ENCODE measurements around the gene CIC.

The CIC gene

DNA sequence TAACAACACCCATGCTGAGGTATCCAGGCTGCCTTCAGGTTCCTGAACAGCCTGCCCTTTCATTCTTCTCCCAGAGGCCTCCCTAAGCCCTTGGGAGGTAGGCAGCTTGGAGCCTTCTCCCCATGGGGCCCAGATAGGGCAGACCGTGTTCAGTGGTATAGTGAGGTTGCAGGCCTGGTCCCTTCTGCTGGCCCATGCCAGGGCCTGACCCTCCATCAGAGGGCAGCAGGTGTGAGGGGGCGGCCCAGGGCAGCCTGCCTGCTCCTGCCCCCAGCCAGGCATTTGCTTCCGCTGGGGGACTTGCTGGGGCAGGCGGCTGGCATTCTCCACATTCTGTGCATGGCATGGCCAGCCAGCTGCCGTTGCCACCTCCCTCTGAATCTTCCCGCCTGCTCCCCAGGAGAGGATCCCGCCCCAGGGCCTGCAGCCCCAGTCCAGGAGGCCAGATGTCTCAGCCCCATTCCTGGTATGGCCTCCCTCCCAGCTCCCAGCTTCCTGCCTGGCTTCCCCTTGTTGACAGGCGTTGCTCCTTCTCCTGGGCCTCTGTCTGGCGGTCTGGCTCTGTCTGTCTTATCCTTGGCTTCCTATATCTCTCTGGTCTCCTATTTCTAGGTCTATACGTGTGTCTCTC, 8.9 kb downstream of the CIC start:
- DNase-seq = peak; percentile 60

DNA sequence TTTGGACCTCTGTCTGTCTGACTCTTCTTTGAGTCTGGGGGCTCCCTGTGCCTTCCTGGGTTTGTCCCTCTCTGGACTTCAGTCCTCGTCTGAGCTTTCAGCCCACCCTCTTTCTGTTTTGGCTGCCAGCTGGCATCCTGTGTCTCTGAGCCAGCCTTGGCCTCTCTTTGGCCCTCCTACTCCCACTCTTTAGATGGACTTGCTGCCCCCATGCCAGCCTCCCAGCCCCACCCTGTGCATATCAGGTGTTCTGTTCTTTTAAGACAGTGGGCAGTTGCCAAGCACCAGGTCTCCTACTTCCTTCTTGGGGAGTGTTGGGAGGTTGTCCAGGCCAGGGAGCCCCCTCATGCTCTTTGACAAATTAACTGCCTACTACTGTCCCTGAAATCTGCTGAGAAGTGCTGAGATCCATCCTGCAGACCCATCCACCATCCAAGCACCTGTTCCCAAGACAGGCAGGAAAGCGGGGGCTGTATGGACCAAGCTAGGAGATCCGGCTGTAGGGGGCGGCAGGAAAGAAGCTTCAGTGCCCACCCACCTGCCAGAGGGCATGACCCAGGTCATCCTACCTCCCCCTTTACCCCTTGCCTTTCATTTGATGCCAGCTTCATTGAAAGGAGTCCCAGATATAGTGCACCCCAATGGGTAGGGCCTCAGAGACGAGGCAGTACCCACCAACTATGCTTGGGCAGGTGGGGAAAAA, 9.6 kb downstream of the CIC start:
- DNase-seq = no peak

DNA sequence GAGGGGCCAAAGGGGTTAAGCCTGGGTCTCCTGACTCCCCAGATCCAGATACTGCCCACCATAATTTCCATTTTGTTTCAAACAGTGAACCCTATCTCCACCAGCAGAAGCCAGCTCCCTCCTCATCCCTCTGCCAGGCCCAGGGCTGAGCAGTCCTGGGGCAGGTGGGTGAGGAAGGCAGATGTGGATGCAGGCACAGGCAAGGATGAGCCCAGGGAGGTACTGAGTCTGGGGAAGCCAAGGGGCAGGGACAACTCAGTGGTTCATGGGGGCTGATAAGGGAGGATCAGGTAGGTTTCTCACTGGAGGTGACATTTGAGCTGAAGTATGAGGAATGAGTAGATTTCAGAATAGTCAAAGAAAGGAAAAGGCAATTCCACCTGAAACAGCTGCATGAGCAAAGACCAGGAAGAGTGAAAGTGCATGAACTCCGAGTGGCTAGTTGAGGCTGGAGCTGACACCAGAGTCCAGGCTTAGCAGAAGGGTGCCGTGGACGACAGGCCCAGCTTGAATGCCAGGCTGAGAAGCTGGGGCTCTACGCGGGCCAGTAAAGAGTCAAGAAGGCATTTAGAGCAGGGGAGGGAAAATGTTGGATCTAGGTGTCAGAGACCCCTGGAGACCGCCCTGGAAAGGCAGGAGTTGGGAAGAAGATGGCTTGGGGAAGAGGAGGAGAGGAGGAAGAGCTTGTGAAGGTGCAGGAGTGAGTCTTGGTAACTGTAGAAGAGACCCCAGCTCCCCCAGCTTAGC, 10.3 kb downstream of the CIC start:
- DNase-seq = no peak

DNA sequence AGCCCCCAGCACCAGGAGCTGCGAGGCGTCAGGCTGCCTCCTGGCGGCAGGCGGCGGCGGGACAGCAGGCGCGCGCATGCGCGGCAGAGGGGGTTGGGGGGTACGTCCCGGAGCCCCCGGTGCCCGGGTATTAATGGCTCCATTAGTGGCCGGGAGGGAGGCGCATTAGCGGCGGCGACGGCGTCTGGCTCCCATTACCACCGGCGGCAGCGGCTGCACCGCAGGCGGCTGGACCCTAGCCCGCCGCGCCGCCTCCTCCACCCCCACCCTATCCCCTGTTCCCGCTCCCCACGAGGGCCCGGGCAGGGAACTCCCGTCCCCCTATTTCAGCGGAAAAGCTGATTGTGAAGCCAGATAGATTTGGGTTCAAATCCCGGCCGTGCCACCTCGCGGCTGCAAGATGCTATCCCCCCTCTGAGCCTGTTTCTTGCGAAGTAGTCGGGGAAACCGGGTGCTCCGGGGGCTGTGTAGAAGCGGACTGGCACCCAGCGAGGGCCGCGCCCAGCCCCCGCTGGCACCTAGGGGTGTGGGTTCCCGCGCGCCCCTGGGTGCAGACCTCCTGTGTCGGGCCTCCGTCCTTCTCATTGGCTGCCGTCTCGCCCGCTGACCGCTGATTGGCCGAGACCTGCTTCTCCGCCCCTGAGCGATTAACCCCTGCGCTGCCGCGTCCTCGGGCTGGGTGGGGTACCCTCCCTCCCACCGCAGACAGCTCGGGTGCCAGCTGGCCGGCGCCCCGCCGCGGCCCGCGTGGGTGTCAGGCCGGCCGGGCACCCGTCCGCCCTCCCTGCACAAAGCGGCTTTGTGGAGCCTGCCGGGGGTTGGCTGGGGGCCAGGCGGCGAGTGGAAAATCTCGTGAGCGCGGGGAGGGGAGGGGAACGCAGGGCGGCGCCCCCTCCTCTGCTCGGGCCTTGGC, 11.1 kb downstream of the CIC start:
- DNase-seq = peak; percentile 93

DNA sequence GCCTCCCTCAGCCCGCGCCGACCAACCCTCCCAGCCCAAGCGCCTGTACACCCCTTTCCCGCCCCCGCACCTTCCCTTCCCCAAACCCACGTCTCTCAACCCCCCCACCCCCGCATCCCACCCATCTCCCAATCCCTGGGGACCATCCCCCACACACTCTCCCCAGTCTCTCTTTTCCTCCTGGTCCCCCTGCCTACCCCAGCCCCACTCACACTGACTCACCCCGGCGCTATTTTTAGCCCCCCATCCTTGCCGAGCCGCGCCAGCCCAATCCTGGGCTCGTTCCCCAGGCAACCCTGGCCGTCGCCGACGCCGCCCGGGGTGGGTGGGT, 11.7 kb downstream of the CIC start:
- peak; percentile 75 for DNase-seq

DNA sequence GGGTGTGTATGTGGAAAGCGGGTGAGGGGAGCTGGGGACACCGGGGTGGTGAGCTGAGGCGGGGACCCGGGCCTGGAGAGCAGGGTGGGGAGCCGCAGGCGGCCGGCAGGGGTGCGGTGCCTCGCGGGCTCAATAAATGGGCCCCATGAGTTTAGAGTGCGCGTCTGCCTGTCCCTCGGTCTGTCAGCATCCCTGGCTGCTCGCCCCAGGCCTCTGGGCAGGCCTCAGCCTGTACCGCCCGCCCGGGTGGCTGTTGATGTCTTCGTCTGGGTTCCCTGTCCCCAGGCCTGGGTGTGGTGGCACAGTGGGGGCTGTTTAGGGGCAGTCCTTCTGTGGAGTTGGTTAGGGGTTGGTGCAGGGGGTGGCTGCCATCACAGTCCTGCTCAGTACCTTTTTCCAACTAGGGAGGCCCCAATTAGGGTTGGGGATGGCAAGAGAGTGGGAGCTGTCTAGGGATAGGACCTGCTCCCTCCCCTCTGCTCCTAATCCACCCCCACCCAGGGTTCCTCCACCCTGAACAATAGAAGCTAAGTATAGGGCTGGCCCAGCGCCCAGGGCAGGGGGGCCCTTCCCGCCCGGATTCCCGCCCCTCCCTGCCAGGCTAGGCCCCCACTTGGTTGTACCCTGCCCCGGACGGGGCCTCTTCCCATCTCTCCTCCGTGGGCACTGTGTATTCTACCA, 12.2 kb downstream of the CIC start:
- peak; percentile 52 for DNase-seq

DNA sequence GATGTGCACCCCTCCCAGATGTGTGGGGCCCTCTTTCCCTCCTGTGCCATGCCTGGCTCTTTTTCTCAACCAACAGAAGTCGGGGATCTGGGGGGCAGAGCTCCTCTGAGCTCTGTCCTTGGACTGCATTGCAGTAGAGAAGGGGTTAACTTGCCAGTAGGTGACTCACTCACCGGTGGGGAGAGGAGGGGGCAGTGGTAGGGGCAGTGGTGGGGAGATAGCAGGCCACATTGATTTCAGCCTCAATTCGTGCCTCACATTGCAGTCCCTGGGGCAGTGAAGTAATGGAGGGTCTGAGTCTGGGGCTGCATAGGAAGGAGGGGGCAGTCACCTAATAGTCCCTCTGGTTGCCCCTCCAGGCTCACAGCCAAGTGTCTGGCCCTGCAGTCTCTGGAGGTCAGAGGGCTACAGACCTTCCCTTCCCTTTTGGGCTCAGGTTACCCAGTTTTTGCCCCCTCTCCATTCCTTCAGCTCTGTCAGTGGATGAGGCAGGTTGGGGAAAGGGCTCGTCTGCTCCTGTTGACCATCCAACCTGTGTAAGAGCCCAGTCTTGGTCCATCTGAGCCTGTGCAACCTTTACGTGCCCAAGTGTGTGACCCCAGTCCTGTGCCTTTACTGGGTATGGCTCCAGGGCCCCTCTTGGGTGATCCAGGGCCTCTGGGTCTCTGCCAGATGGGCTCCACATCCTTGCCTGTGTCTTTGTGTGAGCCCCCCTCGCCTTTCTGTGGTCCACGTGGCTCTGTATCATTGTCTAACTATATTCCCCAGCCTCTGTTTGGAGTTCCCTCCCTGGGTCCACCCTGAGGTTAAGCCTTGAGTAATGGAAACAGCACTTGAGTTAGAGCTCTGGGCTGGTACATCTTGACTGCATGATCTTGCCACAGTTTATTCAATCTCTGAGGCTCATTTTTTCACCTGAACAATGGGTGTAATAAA, 13.0 kb downstream of the CIC start:
- peak; percentile 54 for DNase-seq

DNA sequence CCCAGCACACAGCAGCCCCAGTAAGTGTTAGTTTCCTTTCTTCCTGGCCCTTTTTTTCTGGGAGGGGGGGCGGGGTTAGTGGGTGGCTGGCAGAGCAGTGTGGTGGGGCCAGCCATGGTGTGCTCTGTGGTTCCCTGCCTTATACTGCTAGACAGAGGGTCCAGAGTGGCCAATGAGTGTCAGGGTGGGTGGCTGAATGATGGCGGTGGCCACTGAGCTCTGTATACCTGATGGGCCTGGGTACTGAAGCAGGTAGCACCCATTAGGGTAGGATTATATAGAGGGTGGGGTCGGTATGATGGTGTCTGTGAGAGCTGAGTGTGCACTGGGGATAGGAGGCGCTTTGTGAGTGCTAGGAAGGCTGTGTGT, 13.8 kb downstream of the CIC start:
- DNase-seq = no peak

DNA sequence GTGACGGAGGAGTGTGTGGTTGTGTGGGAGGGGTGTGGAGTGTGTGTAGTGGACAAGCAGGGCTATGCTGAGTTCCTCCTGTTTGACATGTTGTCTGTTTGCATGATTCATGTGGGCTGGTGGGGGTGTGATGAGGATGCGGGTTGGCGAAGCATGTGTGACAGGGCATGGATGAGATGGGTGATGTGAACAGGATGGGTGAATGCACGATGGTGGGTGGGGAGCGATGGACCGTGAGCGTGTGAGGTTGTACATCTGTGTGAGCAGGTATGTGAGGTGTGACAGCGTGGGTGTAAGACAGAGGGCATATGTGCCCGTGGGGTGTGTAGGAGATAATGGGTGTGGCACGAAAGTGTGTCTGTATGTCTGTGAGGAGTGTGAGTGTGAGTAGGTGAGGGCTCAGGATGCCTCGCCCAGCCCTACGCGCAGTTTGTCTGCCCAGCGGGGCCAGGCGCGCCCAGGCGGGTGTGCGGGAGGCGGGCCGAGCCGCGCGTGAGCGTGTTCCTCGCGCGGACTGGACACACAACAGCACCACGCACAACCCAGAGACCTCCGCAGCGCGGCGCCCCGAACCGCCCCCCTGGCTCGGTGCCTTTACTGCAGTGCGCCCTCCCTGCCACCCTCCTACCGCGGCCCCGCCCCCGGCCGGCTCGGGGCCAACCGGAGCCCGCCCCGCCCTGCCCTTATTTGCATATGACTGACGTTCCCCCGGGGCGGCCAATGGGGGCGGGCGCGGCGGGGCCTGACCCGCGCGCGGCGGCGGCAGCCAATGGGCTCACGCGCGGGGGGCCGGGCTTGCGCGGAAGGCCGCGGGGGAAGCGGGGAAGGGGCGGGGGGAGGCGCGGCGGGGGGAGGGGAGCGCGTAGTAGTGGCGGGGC, 14.4 kb downstream of the CIC start:
- peak; percentile 97 for DNase-seq

DNA sequence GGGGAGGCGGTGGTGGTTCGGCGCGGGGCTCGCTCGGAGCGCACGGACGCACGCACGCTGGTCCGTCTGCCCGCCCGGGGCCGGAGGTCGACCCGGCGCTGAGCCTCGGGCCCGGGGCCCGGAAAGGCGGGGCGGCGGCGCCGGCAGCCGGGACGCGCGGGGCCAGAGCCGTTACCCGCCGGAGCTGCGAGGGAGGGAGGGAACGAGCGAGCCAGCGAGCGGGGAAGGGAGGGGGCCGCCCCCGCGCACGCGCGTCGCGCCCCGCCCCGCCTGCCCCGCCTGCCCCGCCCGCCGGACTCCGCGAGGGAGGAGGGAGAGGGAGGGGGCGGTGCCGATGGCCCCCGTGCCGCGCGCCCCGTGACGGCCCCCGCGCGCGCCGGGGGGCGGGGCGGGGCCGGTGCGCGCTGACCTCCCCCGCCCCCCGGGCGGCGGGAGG, 15.0 kb downstream of the CIC start:
- peak; percentile 90 for DNase-seq

DNA sequence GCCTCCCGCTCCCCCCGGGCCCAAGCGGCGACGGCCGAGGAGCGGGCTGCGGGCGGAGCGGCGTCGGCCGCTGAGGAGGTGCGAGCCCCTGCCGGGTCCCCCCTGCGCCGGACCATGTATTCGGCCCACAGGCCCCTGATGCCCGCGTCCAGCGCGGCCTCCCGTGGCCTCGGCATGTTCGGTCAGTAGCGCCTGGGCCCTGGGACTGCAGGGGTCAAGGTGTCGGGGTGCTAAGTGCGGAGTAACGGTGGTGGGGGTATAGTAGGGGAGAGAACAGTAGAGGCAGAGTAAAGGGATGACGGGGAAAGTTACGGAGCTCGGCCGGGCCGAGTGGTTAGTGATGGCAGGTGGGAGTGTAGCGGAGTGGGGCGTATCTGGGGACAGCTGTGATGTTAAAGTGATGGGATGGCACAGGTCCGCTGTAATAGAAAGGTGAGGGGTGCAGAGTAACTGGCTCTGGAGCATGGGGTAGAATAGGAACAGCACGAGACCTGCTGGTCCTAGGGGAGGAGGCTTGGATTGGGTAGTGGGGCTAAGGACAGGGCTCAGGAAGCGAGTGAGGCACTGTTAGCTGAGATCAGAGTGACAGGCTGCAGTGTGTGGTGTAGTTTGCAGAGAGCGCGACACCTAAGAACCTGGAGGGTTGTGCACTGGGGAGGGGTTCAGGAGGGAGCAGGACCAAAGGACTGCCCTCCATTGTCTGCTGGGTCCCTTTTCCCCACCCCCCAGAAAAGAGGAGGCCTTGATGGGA, 15.7 kb downstream of the CIC start:
- no peak for DNase-seq

DNA sequence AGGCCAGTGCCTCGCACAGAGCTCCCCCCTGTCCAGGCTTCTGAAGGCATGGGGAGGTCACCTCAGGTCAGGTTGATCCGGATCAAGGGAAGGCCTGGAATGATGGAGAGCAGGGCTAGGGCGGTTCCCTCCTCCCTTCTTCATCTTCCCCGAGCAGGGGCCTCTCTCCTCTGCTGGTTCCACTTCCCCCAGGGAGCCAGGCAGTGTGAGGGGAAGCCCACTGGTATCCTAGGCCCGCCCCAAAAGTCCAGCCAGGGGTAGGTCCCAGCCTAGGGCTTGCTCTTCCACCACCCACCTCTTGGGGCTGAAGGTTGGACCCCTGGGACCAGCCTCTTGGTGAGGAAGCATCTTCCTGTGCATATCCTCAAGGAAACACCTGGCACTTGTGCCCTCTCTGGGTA, 16.5 kb downstream of the CIC start:
- no peak for DNase-seq

DNA sequence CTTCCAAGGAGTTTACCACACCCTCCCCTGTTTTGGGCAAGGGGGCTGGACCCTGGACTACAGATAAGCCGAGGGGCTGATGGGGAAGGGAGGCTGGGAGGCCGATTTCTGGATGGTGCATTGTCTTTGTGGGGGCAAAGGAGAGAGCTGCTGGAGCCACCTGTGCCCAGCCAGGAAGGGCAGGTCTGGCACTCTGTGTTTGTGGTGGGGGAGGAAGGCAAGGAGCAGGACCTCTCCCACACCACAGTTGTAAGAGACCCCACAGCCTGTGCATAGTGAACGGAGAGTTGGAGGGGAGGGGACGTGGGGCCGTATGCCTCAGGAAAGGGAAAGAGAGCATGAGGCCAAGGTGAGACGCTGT, 16.9 kb downstream of the CIC start:
- no peak for DNase-seq

DNA sequence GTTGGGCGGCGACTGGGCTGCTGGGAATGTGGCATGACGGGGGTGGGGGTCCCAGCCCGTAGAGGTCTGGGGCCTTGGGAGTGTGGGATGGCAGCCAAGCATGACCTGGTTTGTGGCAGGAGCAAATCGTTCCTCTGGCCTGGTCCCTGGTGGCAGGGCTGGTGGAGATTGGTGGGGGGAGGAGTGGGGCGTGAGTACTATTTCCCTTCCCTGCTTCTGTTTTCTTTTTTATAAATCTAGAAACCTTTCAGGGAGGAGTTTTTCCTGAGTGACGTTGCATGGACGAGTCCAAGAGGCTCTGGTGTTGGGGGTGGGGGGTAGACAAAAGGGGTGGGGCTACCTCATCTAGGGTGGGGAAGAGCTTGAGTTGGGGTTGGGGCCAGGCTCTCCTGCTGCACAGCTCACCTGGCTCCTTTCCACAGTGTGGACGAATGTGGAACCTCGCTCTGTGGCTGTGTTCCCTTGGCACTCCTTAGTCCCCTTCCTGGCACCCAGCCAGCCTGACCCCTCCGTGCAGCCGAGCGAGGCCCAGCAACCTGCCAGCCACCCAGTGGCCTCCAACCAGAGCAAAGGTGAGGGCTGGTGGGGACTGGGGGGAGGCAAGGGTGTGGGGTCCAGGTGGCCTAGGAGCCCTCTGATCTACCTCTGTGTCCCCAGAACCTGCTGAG, 17.4 kb downstream of the CIC start:
- peak; percentile 55 for DNase-seq

DNA sequence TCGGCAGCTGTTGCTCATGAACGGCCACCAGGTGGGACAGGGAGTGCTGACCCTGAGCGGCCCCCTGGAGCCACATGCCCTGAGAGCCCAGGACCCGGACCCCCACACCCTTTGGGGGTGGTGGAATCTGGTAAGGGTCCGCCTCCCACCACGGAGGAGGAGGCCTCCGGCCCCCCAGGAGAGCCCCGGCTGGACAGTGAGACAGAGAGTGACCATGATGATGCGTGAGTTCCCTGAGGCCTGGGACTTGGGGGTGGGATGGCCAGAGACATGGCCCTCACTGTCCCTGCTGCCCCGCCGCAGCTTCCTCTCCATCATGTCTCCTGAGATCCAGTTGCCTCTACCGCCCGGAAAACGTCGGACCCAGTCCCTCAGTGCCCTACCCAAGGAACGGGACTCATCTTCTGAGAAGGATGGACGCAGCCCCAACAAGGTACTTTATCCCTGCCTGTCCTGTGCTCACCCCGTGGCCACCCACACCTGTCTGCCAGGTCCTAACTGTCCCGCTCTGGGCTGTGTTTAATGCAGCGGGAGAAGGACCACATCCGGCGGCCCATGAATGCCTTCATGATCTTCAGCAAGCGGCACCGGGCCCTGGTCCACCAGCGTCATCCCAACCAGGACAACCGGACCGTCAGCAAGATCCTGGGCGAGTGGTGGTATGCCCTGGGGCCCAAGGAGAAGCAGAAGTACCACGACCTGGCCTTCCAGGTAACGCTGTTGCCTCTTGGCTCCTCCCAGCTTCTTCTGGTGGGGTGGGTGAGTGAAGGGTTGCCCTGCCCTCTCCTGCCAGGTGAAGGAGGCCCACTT, 18.2 kb downstream of the CIC start:
- no peak for DNase-seq

DNA sequence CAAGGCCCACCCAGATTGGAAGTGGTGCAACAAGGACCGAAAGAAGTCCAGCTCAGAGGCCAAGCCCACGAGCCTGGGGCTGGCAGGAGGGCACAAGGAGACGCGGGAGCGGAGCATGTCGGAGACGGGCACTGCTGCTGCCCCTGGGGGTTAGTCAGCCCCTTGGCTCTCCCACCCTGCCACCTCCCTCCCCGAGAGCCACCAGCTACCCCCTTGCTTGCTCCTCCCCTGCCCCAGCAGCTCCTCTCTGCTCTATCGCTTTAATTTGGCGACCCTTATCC, 18.7 kb downstream of the CIC start:
- no peak for DNase-seq

DNA sequence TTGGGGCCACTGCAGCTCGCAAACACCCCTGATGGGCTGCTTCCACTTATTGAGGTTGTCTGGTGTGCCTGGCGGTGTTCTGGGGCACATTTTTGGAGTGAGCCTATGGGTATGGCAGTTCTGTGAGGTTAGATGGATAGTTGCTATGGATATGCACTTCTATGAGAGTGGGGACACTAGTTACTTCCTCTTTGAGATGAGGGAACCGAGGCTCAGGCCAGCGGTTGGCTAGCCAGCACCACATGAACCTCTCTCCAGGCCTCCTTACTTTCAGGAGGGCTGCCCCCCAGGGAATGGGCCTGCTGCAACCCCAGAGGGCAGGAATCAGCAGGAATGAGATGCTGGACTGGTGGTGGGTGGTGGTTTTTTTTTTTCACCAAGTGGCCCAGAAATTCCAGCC, 19.3 kb downstream of the CIC start:
- no peak for DNase-seq

DNA sequence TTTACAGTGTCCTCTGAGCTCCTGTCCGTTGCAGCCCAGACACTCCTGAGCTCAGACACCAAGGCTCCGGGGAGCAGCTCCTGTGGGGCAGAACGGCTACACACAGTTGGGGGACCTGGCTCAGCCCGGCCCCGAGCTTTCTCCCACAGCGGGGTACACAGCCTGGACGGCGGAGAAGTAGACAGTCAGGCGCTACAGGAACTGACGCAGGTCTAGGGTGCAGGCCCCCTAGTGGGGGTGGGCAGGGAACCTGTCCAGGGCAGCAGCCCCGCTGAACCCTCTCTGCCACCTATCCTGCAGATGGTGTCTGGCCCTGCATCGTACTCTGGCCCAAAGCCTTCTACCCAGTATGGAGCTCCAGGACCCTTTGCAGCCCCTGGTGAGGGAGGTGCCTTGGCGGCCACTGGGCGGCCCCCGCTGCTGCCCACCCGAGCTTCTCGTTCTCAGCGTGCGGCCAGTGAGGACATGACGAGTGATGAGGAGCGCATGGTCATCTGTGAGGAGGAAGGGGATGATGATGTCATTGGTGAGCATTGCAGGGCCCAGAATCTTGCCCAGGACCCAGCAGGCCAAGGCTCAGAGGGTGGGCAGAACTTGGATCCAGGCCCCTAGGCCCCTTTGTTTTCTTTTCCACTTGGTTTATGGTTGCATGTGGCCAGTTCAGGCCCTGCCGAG, 20.0 kb downstream of the CIC start:
- DNase-seq = no peak

All from fibroblast of skin of scalp (primary cell).